ENCODE data around the gene ABCA3. TPM values are rescaled to one million over a fixed set of nuclear protein-coding genes. Genes with fewer than 3 reads are reported as not detected.
"Not testable (repeated sequence)": the region's sequence is repeated elsewhere in the genome, so short reads cannot be mapped to it uniquely, and the experiment has no call there.

Gene ABCA3
- total and polyA plus RNA-seq, 3 experiments from 2014 or later, result 4.1 to 7.9 (median 7.0) TPM

GRCh38 chr16:2270588-2271470, 69.7 kb downstream of the ABCA3 start:
- peak in 1 of 5 donors; percentile 41 for DNase-seq
- no peaks in the 10 kb centered on the region for H3K9me3 ChIP-seq (ENCODE audit: low read length)

GRCh38 chr16:2270070-2270462, 70.5 kb downstream of the ABCA3 start:
- H3K4me3 ChIP-seq (ENCODE audit: low read length), result no peak overlapping the region
- H3K27ac ChIP-seq (ENCODE audit: low read depth, low read length), result no peak overlapping the region
- Mint-ChIP-seq H3K27ac (peak overlapping the region in 3 of 8 donors; percentile 58 to 98 (median 92)), H3K9me3 (no peaks in the 10 kb centered on the region), H3K4me1 (peaks cover 25 to 36% (median 28%) of the 10 kb centered on the region in 3 donors), H3K27me3 (no peaks in the 10 kb centered on the region), H3K36me3 (peaks cover 0 to 23% (median 0%) of the 10 kb centered on the region in 3 donors), H3K4me3 (peak overlapping the region in 5 of 7 donors; percentile 96 to 98 (median 97))
- peaks cover 25% of the 10 kb centered on the region for H3K4me1 ChIP-seq (ENCODE audit: insufficient read depth, low read length)
- peak in 1 of 5 donors; percentile 29 for DNase-seq
- POLR2A ChIA-PET, result no interaction called here
- H3K9me3 ChIP-seq (ENCODE audit: low read length), result no peaks in the 10 kb centered on the region
- CTCF ChIA-PET, result interaction anchor here (1.6 kb wide), 2 partner anchors 75 to 231 kb away, joined by 3 read pairs; no protein-coding TSS in a partner anchor
- H3K27me3 ChIP-seq (ENCODE audit: insufficient read depth, low read length, poor library complexity, severe bottlenecking), result no peaks in the 10 kb centered on the region
- H3K36me3 ChIP-seq (ENCODE audit: insufficient read depth, low read length), result no peaks in the 10 kb centered on the region

More at GRCh38 chr16:2270588-2271470, 69.7 kb downstream of the ABCA3 start:
- Histone ChIP-seq H3K4me1 (ENCODE audit: insufficient read depth, low read length) (peaks cover 20% of the 10 kb centered on the region), H3K36me3 (ENCODE audit: insufficient read depth, low read length) (no peaks in the 10 kb centered on the region), H3K4me3 (ENCODE audit: low read length) (no peak overlapping the region), H3K27ac (ENCODE audit: low read depth, low read length) (no peak overlapping the region), H3K27me3 (ENCODE audit: insufficient read depth, low read length, poor library complexity, severe bottlenecking) (no peaks in the 10 kb centered on the region)
- CTCF ChIA-PET, result interaction anchor here (1.6 kb wide), 2 partner anchors 76 to 230 kb away, joined by 3 read pairs; no protein-coding TSS in a partner anchor
- H3K27ac Mint-ChIP-seq, result peak overlapping the region in 2 of 8 donors; percentile 50 to 64
- H3K9me3 Mint-ChIP-seq, result no peaks in the 10 kb centered on the region
- peaks cover 20 to 30% (median 21%) of the 10 kb centered on the region in 3 donors for H3K4me1 Mint-ChIP-seq
- H3K27me3 Mint-ChIP-seq, result no peaks in the 10 kb centered on the region
- POLR2A ChIA-PET, result no interaction called here
- peaks cover 0 to 19% (median 0%) of the 10 kb centered on the region in 3 donors for H3K36me3 Mint-ChIP-seq
- peak overlapping the region in 2 of 7 donors; percentile 22 to 66 for H3K4me3 Mint-ChIP-seq

- peaks cover 33 to 46% (median 35%) of the 10 kb centered on the region in 3 donors for H3K4me1 Mint-ChIP-seq
- peak within 1 kb of the TSS; percentile 88 for H3K4me3 ChIP-seq (ENCODE audit: low read length)
Measured at GRCh38 chr16:2267913-2268666, 72.4 kb downstream of the ABCA3 start, which contains the start of gene RNPS1. RNPS1 (minus strand) TSS chr16:2268126; CDS start chr16:2264643, 3,483 bp downstream.

GRCh38 chr16:2267505-2267912, 73.0 kb downstream of the ABCA3 start:
- Mint-ChIP-seq H3K27ac (peak overlapping the region; percentile 97 to 99 (median 98)), H3K4me3 (peak overlapping the region; percentile 95 to 98 (median 97)), H3K4me1 (peaks cover 33 to 46% (median 35%) of the 10 kb centered on the region in 3 donors), H3K36me3 (peaks cover 0 to 46% (median 3%) of the 10 kb centered on the region in 3 donors)
- H3K27me3 ChIP-seq (ENCODE audit: insufficient read depth, low read length, poor library complexity, severe bottlenecking); DNase-seq; H3K9me3 ChIP-seq (ENCODE audit: low read length); H3K27me3 Mint-ChIP-seq; CTCF ChIA-PET; POLR2A ChIA-PET; H3K9me3 Mint-ChIP-seq: not testable (repeated sequence)
- Histone ChIP-seq H3K27ac (ENCODE audit: low read depth, low read length) (peak overlapping the region; percentile 88), H3K4me1 (ENCODE audit: insufficient read depth, low read length) (peaks cover 28% of the 10 kb centered on the region), H3K4me3 (ENCODE audit: low read length) (peak overlapping the region; percentile 88), H3K36me3 (ENCODE audit: insufficient read depth, low read length) (peaks cover 18% of the 10 kb centered on the region)

More at GRCh38 chr16:2267913-2268666, 72.4 kb downstream of the ABCA3 start, which contains the start of gene RNPS1:
- peaks cover 13% of the 10 kb centered on the region for H3K36me3 ChIP-seq (ENCODE audit: insufficient read depth, low read length)
- CTCF ChIA-PET, result interaction anchor here (1.2 kb wide), 2 partner anchors 17 to 56 kb away, joined by 3 to 6 read pairs; partner anchors contain the start of gene ECI1
- DNase-seq, result peak; percentile 93 to 97 (median 95)
- H3K36me3 Mint-ChIP-seq, result peaks cover 0 to 40% (median 0%) of the 10 kb centered on the region in 3 donors
- H3K9me3 ChIP-seq (ENCODE audit: low read length), result no peaks in the 10 kb centered on the region
- peak within 1 kb of the TSS; percentile 95 to 98 (median 97) for H3K4me3 Mint-ChIP-seq
- POLR2A ChIA-PET, result interaction anchor here (0.5 to 1.1 kb wide), 4 partner anchors 16 to 113 kb away, joined by 3 to 8 read pairs (median 4); partner anchors contain the start of genes ECI1 and TRAF7
- peak within 1 kb of the TSS; percentile 97 to 99 (median 98) for H3K27ac Mint-ChIP-seq
- H3K27me3 Mint-ChIP-seq, result no peaks in the 10 kb centered on the region
- H3K4me1 ChIP-seq (ENCODE audit: insufficient read depth, low read length), result peaks cover 28% of the 10 kb centered on the region
- H3K27me3 ChIP-seq (ENCODE audit: insufficient read depth, low read length, poor library complexity, severe bottlenecking), result no peaks in the 10 kb centered on the region
- H3K9me3 Mint-ChIP-seq, result no peaks in the 10 kb centered on the region
- H3K27ac ChIP-seq (ENCODE audit: low read depth, low read length), result peak within 1 kb of the TSS; percentile 88

GRCh38 chr16:2266887-2267286, 73.6 kb downstream of the ABCA3 start:
- CTCF ChIA-PET; H3K27me3 ChIP-seq (ENCODE audit: insufficient read depth, low read length, poor library complexity, severe bottlenecking); POLR2A ChIA-PET; H3K27me3 Mint-ChIP-seq; H3K9me3 ChIP-seq (ENCODE audit: low read length); H3K9me3 Mint-ChIP-seq: not testable (repeated sequence)
- peak overlapping the region; percentile 95 to 98 (median 97) for H3K4me3 Mint-ChIP-seq
- DNase-seq, result peak in 1 of 5 donors; percentile 13
- Histone ChIP-seq H3K36me3 (ENCODE audit: insufficient read depth, low read length) (peaks cover 24% of the 10 kb centered on the region), H3K27ac (ENCODE audit: low read depth, low read length) (peak overlapping the region; percentile 88), H3K4me1 (ENCODE audit: insufficient read depth, low read length) (peaks cover 28% of the 10 kb centered on the region), H3K4me3 (ENCODE audit: low read length) (peak overlapping the region; percentile 88)
- peaks cover 0 to 52% (median 7%) of the 10 kb centered on the region in 3 donors for H3K36me3 Mint-ChIP-seq
- peak overlapping the region; percentile 62 to 98 (median 94) for H3K27ac Mint-ChIP-seq
- peaks cover 33 to 46% (median 35%) of the 10 kb centered on the region in 3 donors for H3K4me1 Mint-ChIP-seq

GRCh38 chr16:2263026-2263425, 77.5 kb downstream of the ABCA3 start:
- H3K36me3 Mint-ChIP-seq, result peaks cover 0 to 82% (median 12%) of the 10 kb centered on the region in 3 donors
- peak overlapping the region in 1 of 7 donors; percentile 54 for H3K4me3 Mint-ChIP-seq
- DNase-seq; H3K4me3 ChIP-seq (ENCODE audit: low read length); H3K27me3 Mint-ChIP-seq; H3K9me3 ChIP-seq (ENCODE audit: low read length); H3K27ac ChIP-seq (ENCODE audit: low read depth, low read length); POLR2A ChIA-PET; H3K27me3 ChIP-seq (ENCODE audit: insufficient read depth, low read length, poor library complexity, severe bottlenecking); H3K9me3 Mint-ChIP-seq: not testable (repeated sequence)
- Histone ChIP-seq H3K36me3 (ENCODE audit: insufficient read depth, low read length) (peaks cover 46% of the 10 kb centered on the region), H3K4me1 (ENCODE audit: insufficient read depth, low read length) (peaks cover 18% of the 10 kb centered on the region)
- CTCF ChIA-PET, result interaction anchor here (1.2 to 1.5 kb wide), 2 partner anchors 48 to 68 kb away, joined by 3 to 4 read pairs; no protein-coding TSS in a partner anchor
- H3K4me1 Mint-ChIP-seq, result peaks cover 26 to 31% (median 28%) of the 10 kb centered on the region in 3 donors
- peak overlapping the region in 2 of 8 donors; percentile 24 to 57 for H3K27ac Mint-ChIP-seq

- H3K36me3 ChIP-seq (ENCODE audit: insufficient read depth, low read length), result peaks cover 72% of the 10 kb centered on the region
- H3K27me3 ChIP-seq (ENCODE audit: insufficient read depth, low read length, poor library complexity, severe bottlenecking), result no peaks in the 10 kb centered on the region
- H3K9me3 Mint-ChIP-seq, result no peaks in the 10 kb centered on the region
- H3K4me1 ChIP-seq (ENCODE audit: insufficient read depth, low read length), result peaks cover 5% of the 10 kb centered on the region
- H3K27ac Mint-ChIP-seq, result no peak overlapping the region
- CTCF ChIA-PET, result interaction anchor here (1.3 kb wide), 1 partner anchor 65 kb away, joined by 3 read pairs; no protein-coding TSS in a partner anchor
- H3K27me3 Mint-ChIP-seq, result no peaks in the 10 kb centered on the region
- H3K4me1 Mint-ChIP-seq, result peaks cover 9 to 12% (median 11%) of the 10 kb centered on the region in 3 donors
- no peak overlapping the region for H3K4me3 Mint-ChIP-seq
- DNase-seq, result no peak
- POLR2A ChIA-PET, result no interaction called here
- H3K4me3 ChIP-seq (ENCODE audit: low read length), result no peak overlapping the region
- no peaks in the 10 kb centered on the region for H3K9me3 ChIP-seq (ENCODE audit: low read length)
- peaks cover 0 to 94% (median 15%) of the 10 kb centered on the region in 3 donors for H3K36me3 Mint-ChIP-seq
- no peak overlapping the region for H3K27ac ChIP-seq (ENCODE audit: low read depth, low read length)
Measured at GRCh38 chr16:2260250-2260649, 80.3 kb downstream of the ABCA3 start.
